Upper lobe of left lung (tissue), 6 donors: ENCODE results near the gene OR56A3. TPM values are rescaled to one million over a fixed set of nuclear protein-coding genes. Genes with fewer than 3 reads are reported as not detected.

Experiments used
- ATAC-seq, 2 donors: fragments of 200-7000 bp; cut with Tn5 transposase; one replicate each; pipeline ENCODE4 v1.9.1; 2022; ENCODE audit warnings: mild to moderate bottlenecking in 2 of 2, moderate library complexity in 2 of 2; ENCODE audit not compliant: low FRiP score in 2 of 2
- DNase-seq, 2 donors: peaks; one replicate each; pipeline ENCODE4 v3.0.0-alpha.2; 2019 to 2020
- H3K27ac ChIP-seq, 4 donors: fragments of 200-600 bp; sonication (generic); one replicate each; pipeline ENCODE4 v1.5.1; 2016 to 2019
- H3K27me3 ChIP-seq, 4 donors: fragments of 200-600 bp; sonication (generic); one replicate each; pipeline ENCODE4 v1.5.1; 2017 to 2019
- H3K36me3 ChIP-seq, 4 donors: fragments of 200-600 bp; sonication (generic); one replicate each; pipeline ENCODE4 v1.5.1; 2016 to 2019
- H3K4me1 ChIP-seq, 4 donors: fragments of 200-600 bp; sonication (generic); one replicate each; pipeline ENCODE4 v1.5.1; 2018 to 2019
- H3K4me3 ChIP-seq, 4 donors: fragments of 200-600 bp; sonication (generic); one replicate each; pipeline ENCODE4 v1.5.1; 2017 to 2019; ENCODE audit warnings: mild to moderate bottlenecking in 2 of 4, moderate library complexity in 1 of 4
- H3K9me3 ChIP-seq, 4 donors: fragments of 200-600 bp; sonication (generic); one replicate each; pipeline ENCODE4 v1.5.1; 2018 to 2019
- EP300 ChIP-seq, 4 donors: sonication (generic); formaldehyde crosslinking; IDR thresholded peaks; one replicate each; pipeline ENCODE4 v1.5.1; 2017; ENCODE audit warnings: antibody characterized with exemption in 4 of 4, control low read depth in 2 of 4
- POLR2A ChIP-seq, 4 donors: fragments of 450-650 bp; IDR thresholded peaks; one replicate each; pipeline ENCODE4 v1.5.1; 2016 to 2017; ENCODE audit warnings: antibody characterized with exemption in 4 of 4, mild to moderate bottlenecking in 2 of 4
- POLR2AphosphoS5 ChIP-seq, 2 donors: sonication (generic); formaldehyde crosslinking; IDR thresholded peaks; one replicate each; pipeline ENCODE4 v1.5.1; 2017; ENCODE audit warnings: antibody characterized with exemption in 2 of 2
- WGBS, 2 donors: methylation state at CpG; one replicate each; pipeline ENCODE4 v1.1.5; 2017 to 2018; 5-methylcytosine and 5-hydroxymethylcytosine counted together
- total RNA-seq, 6 donors: library from RNA; depleted of rRNA in 4 of 6; stranded (reverse); fragments of >200 nt in 4 of 6; gene quantifications; one replicate each; pipeline versions ENCODE4 v1.1.0 to v1.2.1, GENCODE V29; 2016 to 2021
- TF ChIP-seq, protein P1 (sequence below), 6 experiments: fragments of 450-650 bp in 4 of 6; fragments of 200-600 bp in 2 of 6; sonication (generic) in 2 of 6; IDR thresholded peaks; one replicate each; pipeline ENCODE4 v1.5.1; 2016 to 2019; ENCODE audit warnings: antibody characterized with exemption in 6 of 6
- donor health status: DM: no; HTN: no; CAD: no; lungs with moderate emphysema.
- donor health status: DM: no; HTN: yes; CAD: no; lungs with severe emphysema.

OR56A3 gene
- total RNA-seq, 6 donors from 2014 or later = not detected

- Histone ChIP-seq H3K36me3 (no peaks in the 10 kb centered on the region), H3K27ac (no peak within 1 kb of the TSS), H3K4me3 (no peak within 1 kb of the TSS), H3K9me3 (no peaks in the 10 kb centered on the region), H3K4me1 (no peaks in the 10 kb centered on the region), H3K27me3 (no peaks in the 10 kb centered on the region)
- ATAC-seq = no peak
- TF ChIP-seq POLR2AphosphoS5 (IDR thresholded peaks at IDR 0.05) (no peak), EP300 (IDR thresholded peaks at IDR 0.05) (no peak), POLR2A (IDR thresholded peaks at IDR 0.05) (no peak)
- TF ChIP-seq, protein P1, sequence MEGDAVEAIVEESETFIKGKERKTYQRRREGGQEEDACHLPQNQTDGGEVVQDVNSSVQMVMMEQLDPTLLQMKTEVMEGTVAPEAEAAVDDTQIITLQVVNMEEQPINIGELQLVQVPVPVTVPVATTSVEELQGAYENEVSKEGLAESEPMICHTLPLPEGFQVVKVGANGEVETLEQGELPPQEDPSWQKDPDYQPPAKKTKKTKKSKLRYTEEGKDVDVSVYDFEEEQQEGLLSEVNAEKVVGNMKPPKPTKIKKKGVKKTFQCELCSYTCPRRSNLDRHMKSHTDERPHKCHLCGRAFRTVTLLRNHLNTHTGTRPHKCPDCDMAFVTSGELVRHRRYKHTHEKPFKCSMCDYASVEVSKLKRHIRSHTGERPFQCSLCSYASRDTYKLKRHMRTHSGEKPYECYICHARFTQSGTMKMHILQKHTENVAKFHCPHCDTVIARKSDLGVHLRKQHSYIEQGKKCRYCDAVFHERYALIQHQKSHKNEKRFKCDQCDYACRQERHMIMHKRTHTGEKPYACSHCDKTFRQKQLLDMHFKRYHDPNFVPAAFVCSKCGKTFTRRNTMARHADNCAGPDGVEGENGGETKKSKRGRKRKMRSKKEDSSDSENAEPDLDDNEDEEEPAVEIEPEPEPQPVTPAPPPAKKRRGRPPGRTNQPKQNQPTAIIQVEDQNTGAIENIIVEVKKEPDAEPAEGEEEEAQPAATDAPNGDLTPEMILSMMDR (IDR thresholded peaks at IDR 0.05) = no peak
- no peak for DNase-seq
- 54 to 57% methylated on average over 1 of the region's 1 CpG for WGBS, 2 donors
Observed at GRCh38 chr11:5986885-5987284, 44.8 kb downstream of the OR56A3 start, which contains the start of gene OR52L1. OR52L1 (minus strand) TSS chr11:5986985; CDS start chr11:5986930, 55 bp downstream.

GRCh38 chr11:5989203-5989602 lies 47.2 kb downstream of the OR56A3 start:
- H3K27ac ChIP-seq = no peak overlapping the region

GRCh38 chr11:5992150-5992549 lies 50.1 kb downstream of the OR56A3 start:
- no peaks in the 10 kb centered on the region for H3K27me3 ChIP-seq
- TF ChIP-seq, protein P1 (IDR thresholded peaks at IDR 0.05) = no peak
- no peak for TF ChIP-seq POLR2AphosphoS5 (IDR thresholded peaks at IDR 0.05)
- no peak for TF ChIP-seq EP300 (IDR thresholded peaks at IDR 0.05)
- TF ChIP-seq POLR2A (IDR thresholded peaks at IDR 0.05) = no peak
- DNase-seq = no peak
- no peak overlapping the region for H3K27ac ChIP-seq
- WGBS, 2 donors = 54 to 57% methylated on average over 3 of the region's 3 CpGs
- no peaks in the 10 kb centered on the region for H3K36me3 ChIP-seq
- H3K9me3 ChIP-seq = no peaks in the 10 kb centered on the region
- no peak overlapping the region for H3K4me3 ChIP-seq
- peak in 1 of 2 donors; percentile 55 for ATAC-seq
- no peaks in the 10 kb centered on the region for H3K4me1 ChIP-seq

More at GRCh38 chr11:5989203-5989602, 47.2 kb downstream of the OR56A3 start:
- H3K9me3 ChIP-seq = no peaks in the 10 kb centered on the region
- no peaks in the 10 kb centered on the region for H3K27me3 ChIP-seq
- no peaks in the 10 kb centered on the region for H3K4me1 ChIP-seq
- ATAC-seq (no peak), DNase-seq (no peak)
- no peaks in the 10 kb centered on the region for H3K36me3 ChIP-seq
- WGBS, 2 donors = 78 to 83% methylated on average over 4 of the region's 4 CpGs
- TF ChIP-seq POLR2AphosphoS5 (IDR thresholded peaks at IDR 0.05) = no peak
- TF ChIP-seq, protein P1 (IDR thresholded peaks at IDR 0.05) = no peak
- TF ChIP-seq POLR2A (IDR thresholded peaks at IDR 0.05) = no peak
- no peak for TF ChIP-seq EP300 (IDR thresholded peaks at IDR 0.05)
- no peak overlapping the region for H3K4me3 ChIP-seq

GRCh38 chr11:5992604-5993251 lies 50.7 kb downstream of the OR56A3 start:
- no peaks in the 10 kb centered on the region for H3K4me1 ChIP-seq
- ATAC-seq (peak in 1 of 2 donors; percentile 53), DNase-seq (no peak)
- H3K4me3 ChIP-seq = no peak overlapping the region
- TF ChIP-seq POLR2A (IDR thresholded peaks at IDR 0.05) (no peak), POLR2AphosphoS5 (IDR thresholded peaks at IDR 0.05) (no peak), EP300 (IDR thresholded peaks at IDR 0.05) (no peak)
- TF ChIP-seq, protein P1 (IDR thresholded peaks at IDR 0.05) = peak in 5 of 6 experiments; percentile 20 to 47 (median 33)
- no peaks in the 10 kb centered on the region for H3K9me3 ChIP-seq
- 58 to 61% methylated on average over 3 of the region's 3 CpGs for WGBS, 2 donors
- H3K27me3 ChIP-seq = no peaks in the 10 kb centered on the region
- H3K27ac ChIP-seq = no peak overlapping the region
- no peaks in the 10 kb centered on the region for H3K36me3 ChIP-seq

DNA sequence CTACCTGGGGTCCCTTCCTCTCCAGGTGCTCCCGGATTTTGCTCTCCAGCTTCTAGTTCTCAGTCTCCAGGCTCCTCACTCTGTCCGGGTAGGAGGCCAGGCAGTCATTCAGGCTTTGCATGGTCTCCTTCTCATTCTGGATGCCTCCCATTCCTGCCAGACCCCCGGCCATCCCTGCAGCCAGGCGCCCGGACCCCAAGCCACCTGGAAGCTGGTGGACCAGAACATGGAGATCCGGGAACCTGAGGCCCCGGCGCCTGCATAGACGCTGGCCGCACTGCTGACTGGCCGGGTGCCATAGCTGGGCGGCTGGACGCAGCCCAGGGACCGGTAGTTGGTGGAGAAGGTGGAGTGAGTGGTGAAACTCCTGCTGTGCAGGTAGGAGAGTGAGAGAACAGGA lies 52.7 kb downstream of the OR56A3 start:
- Histone ChIP-seq H3K27me3 (no peaks in the 10 kb centered on the region), H3K4me1 (no peaks in the 10 kb centered on the region), H3K27ac (no peak overlapping the region), H3K36me3 (no peaks in the 10 kb centered on the region), H3K4me3 (no peak overlapping the region), H3K9me3 (no peaks in the 10 kb centered on the region)
- TF ChIP-seq POLR2A (IDR thresholded peaks at IDR 0.05) (no peak), POLR2AphosphoS5 (IDR thresholded peaks at IDR 0.05) (no peak), EP300 (IDR thresholded peaks at IDR 0.05) (no peak)
- TF ChIP-seq, protein P1 (IDR thresholded peaks at IDR 0.05) = no peak
- DNase-seq (peak in 1 of 2 donors; percentile 58), ATAC-seq (no peak)
- WGBS, 2 donors = 80 to 93% methylated on average over 12 to 14 of the region's 14 CpGs
